GM18867 (cell line): Measurements from ENCODE around the gene CYP27C1.
A peak's percentile ranks its signal among the peaks of the same experiment; 100 is the strongest.
"Not testable (repeated sequence)": the region's sequence is repeated elsewhere in the genome, so short reads cannot be mapped to it uniquely, and the experiment has no call there.

Experiments
- ATAC-seq: cut with Tn5 transposase; IDR thresholded peaks from one replicate; pipeline ENCODE4 v1.9.1; 2021; ENCODE audit warnings: mild to moderate bottlenecking, moderate library complexity; ENCODE audit not compliant: unreplicated experiment

The CYP27C1 gene

DNA sequence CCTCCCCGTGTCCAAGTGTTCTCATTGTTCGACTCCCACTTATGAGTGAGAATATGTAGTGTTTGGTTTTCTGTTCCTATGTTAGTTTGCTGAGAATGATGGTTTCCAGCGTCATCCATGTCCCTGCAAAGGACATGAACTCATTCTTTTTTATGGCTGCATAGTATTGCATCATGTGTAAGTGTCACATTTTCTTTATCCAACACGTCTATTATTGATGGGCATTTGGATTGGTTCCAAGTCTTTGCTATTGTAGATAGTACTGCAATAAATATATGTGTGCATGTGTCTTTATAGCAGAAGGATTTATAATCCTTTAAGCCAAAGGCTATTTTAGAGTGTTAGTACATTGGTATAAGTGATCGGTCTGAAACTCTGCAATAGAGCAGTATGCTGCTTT is 4.0 kb upstream of the CYP27C1 start:
- ATAC-seq: not testable (repeated sequence)

DNA sequence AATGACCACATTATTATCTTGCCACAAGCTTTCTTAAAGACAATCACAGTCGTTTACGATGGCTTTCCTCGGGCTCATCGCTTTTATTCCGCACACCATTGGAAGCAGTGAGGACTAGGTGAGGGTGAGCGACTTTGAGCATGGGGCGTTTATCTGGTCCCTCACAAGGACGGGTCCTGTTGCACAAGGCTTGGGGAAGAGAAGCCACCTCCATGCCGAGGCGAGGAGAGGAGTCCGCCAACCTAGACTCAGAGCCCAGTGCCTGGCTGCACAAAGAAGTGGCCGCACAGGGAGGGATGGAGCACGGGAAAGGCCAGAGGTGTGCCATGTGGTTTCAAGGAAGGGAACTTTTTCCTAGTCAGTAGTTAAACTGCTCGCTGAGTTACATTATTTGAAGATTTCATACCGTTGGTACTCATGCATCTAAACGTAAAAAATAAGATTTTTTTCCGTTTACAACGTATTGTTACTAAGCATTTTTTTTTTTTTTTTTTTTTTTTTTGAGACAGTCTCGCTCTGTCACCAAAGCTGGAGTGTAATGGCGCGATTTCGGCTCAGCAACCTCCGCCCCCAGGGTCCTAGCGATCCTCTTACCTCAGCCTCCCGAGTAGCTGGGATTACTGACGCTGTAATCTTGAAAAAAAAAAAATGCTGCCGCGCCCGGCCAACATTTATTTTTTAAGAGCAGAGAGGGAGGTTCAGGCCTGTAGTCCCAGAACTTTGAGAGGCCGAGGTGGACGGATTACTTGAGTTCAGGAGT is 849 bp upstream of the CYP27C1 start:
- ATAC-seq: no peak

DNA sequence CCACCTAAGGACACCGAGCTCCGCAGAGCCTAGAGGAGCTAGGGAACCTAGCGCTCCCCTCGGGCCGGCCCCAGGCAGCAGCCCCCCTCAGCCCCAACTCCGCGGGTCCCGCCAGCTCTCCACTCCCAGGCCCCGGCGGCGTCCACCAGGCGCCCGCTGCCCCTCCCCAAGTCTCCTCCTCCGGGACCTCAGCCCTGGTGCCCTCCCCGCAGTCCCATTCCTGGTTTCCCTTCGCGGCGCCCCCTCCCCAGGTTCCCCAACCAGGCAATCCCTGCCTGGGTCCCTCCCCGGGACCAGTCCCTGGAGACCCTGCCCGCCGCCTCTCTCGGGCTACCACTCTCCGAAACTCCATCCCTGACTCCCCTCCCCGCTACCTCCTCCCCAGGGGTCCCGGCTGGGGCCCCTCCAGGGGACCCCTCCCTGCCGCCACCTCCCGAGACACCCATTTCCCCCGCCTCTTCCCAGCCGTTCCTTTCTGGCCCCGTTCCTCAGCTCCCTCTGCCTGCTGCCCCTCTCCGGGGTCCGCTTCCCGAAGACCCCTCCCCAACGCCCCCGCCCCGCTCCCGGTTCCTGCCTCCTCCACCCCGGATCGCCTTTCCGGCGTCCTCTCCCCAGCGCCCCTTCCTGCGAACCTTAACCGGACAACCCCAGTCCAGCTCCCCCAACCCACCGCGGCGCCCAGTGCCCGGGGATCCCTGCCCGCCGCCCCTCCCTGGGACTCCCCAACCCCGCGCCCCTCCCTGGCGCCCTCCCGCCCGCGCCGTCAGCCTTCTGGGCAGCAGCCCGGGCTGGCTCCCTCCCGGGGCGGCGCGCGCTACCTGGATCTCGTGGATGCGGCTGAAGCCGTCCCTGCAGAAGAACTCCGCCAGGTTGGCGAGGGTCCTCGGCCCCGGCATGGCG is 678 bp downstream of the CYP27C1 start:
- no peak for ATAC-seq

GRCh38 chr2:127218812-127219170 is 1.3 kb downstream of the CYP27C1 start:
- ATAC-seq: no peak

DNA sequence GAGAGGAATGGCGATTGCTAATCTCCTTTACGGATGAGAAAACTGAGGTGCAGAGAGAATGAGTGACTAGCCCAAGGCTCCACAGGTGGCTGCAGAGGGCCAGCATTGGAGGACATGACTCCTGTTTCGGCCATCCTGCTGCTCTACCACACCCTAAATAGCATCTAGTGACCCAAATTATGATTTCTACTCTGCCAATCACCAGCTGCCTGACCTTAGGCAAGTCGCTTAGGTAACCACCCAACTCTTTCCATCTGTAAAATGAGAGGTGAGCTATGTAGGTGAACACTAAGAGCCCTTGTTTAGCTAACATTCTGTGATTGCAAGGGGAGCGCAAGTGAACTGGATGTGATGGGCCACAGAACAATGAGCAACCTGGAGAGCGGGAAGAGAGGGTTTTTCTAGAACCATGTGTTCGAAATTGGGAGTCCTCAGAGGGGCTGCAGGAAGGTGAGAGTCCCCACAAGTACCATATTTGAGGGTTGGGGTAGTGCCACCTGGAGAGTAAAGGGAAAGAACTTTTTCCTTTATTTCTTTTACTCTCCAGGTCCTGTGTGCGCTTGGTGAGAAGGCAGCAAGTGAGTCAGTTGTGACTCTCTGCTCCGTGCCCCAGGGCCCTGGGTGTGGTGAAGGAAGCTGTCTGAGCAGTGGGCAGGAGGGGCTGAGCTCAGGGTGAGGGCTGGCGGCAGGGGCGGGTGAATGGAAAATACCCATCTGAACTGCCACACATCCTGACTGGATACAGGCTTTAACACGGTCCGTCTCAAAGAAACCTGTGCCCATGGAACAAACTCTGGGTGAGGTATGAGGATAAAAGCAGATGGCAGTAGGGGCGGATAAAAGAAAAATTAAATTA is 2.4 kb downstream of the CYP27C1 start:
- ATAC-seq: no peak

DNA sequence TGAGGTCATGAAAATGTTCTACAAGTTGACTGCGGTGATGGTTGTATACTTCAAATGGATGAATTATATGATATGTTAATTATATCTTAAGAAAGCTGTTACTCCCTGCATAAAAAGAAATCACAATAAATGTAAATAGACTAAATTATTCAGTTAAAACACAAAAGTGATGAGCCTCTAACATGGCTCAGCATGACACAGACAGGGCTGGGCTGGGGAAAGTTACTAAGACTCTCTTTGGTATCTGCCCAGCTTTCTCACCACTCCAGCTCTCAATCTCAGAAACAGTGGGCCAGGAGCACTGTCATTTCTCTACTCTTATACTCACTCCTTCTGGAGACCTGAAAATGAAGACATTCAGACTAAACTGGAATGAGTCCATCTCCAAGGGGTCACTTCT is 3.5 kb downstream of the CYP27C1 start:
- ATAC-seq: no peak

- ATAC-seq: no peak
These were observed 4.0 kb downstream of the CYP27C1 start for GRCh38 chr2:127216095-127216494.

- ATAC-seq: not testable (repeated sequence)
These were observed 5.9 kb downstream of the CYP27C1 start for GRCh38 chr2:127214201-127214600.

DNA sequence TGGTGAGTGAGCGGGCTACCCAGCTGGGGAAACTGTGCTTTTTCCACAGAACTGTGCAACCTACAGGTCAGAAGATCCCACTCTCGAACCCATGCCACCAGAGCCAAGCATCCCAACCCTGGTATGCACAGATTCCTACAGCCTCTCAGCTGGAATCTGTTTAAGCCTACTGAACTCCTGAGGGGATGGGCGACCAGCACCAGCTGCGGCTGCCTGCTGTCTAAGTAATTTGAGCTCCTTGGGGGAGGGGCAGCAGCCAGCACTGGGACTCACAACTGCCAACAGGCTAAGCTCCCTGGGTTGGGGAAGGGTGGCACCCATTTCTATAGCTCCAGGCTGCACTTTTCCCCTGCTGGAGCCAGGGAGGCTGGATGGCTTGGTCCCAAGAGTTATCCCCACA is 11.8 kb downstream of the CYP27C1 start:
- ATAC-seq: no peak

- ATAC-seq: no peak
These were observed 14.6 kb downstream of the CYP27C1 start for GRCh38 chr2:127205218-127206125.

- ATAC-seq: no peak
These were observed 18.6 kb downstream of the CYP27C1 start for GRCh38 chr2:127201452-127201851.

GRCh38 chr2:127200962-127201361 is 19.1 kb downstream of the CYP27C1 start:
- ATAC-seq: no peak

DNA sequence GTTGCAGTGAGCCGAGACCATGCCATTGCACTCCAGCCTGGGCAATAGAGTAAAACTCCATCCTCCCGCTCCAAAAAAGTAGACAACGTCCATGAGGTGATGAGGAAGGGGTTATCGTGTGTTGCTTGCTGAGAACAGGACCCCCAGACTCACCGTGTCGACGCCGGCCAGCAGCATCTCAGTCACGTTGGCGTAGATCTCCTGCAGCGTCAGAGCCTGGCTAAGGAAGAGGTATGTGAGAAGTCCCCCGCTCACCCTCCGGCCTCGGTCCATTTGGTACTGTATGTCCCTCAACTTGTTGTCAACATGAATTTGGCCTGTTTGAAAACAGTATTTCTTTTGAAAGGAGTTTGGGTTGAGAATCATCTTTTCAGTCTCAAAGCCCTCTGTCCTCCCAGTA is 20.9 kb downstream of the CYP27C1 start:
- ATAC-seq: no peak

DNA sequence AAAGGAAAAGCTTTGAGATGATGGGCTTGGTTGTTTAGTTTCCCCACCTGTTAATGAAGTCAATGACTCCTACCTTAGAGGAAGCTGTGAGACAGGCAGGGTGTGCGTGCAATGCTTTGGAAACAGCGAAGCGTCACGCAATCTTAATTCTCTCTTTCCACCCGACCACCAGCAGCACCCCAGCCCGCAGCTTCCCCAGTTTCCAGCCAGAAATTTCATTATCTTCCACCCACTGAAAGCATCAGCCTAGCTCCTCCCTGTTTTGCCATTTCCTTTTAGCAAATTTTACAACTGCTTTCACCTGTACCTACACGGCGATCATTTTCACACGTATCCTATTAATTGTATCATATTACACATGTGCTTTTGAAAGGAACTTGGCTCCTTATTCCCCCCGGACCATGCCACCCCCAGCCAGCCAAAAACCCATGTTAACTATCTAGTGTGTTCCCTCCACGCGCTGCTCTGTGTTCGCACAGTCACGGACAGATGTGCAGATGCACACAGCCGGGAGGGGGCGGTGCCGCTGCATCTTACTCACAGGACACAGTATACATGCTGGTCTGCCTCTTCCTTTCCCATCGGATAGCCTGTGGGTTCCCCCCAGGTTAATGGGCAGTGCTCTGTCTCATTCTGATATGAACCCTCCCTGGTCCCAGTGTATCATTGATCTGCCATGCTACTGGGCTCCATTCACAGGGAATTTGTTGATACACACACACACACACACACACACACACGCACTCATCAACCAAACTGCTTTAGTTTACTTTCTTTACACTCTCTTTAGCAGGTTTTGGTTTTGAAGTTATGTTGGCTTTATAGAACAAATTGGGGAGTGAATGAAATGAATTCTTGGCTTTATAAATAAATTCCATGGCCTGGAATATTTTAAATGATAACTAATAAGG is 22.4 kb downstream of the CYP27C1 start:
- peak; percentile 95 for ATAC-seq

- ATAC-seq: peak; percentile 64
These were observed 23.1 kb downstream of the CYP27C1 start for GRCh38 chr2:127196998-127197397.

GRCh38 chr2:127196549-127196948 is 23.6 kb downstream of the CYP27C1 start:
- no peak for ATAC-seq

- ATAC-seq: no peak
These were observed 24.7 kb downstream of the CYP27C1 start for GRCh38 chr2:127195140-127196074.

DNA sequence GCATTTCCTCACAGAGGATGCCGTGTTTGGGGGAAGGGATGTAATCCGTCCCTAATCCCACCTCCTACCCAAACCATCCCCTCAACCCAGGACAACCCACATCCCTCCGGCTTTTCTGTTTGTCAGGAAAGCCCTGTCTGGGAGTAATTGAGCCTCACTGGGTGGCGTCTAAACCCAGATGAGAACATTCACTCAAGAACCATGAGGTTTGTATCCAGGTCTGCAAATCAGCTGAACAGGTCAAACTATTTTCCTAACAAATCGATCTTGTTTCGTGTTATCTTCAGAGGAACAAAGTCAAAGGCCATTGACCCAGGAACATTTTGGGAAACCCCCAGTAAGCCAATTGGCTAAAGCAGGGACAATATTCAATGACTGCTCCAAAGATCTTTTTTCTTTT is 25.7 kb downstream of the CYP27C1 start:
- no peak for ATAC-seq
